ENCODE measurements around the gene WDR27.
"Not testable (repeated sequence)": the region's sequence is repeated elsewhere in the genome, so short reads cannot be mapped to it uniquely, and the experiment has no call there.

WDR27 gene

GRCh38 chr6:169434554-169434953 lies 267.3 kb downstream of the WDR27 start:
- DNase-seq (ENCODE audit: low read depth), result not testable (repeated sequence)

- no peak for DNase-seq (ENCODE audit: low read depth)
Observed at GRCh38 chr6:169429001-169429400, 272.8 kb downstream of the WDR27 start.

- DNase-seq (ENCODE audit: low read depth), result no peak
Observed at GRCh38 chr6:169428532-169428931, 273.3 kb downstream of the WDR27 start.

- DNase-seq (ENCODE audit: low read depth), result no peak
Observed at GRCh38 chr6:169427856-169428255, 274.0 kb downstream of the WDR27 start.

- DNase-seq (ENCODE audit: low read depth), result no peak
Observed at GRCh38 chr6:169426611-169427010, 275.2 kb downstream of the WDR27 start.

- no peak for DNase-seq (ENCODE audit: low read depth)
Observed at GRCh38 chr6:169425628-169426370, 276.0 kb downstream of the WDR27 start.

- DNase-seq (ENCODE audit: low read depth), result no peak
Observed at GRCh38 chr6:169424821-169425240, 277.0 kb downstream of the WDR27 start.

GRCh38 chr6:169424149-169424804 lies 277.6 kb downstream of the WDR27 start:
- DNase-seq (ENCODE audit: low read depth), result no peak

GRCh38 chr6:169421586-169422264 lies 280.1 kb downstream of the WDR27 start:
- no peak for DNase-seq (ENCODE audit: low read depth)

GRCh38 chr6:169420912-169421543 lies 280.8 kb downstream of the WDR27 start:
- DNase-seq (ENCODE audit: low read depth), result no peak

- no peak for DNase-seq (ENCODE audit: low read depth)
Observed at GRCh38 chr6:169417101-169417500, 284.7 kb downstream of the WDR27 start.

GRCh38 chr6:169416249-169416648 lies 285.6 kb downstream of the WDR27 start:
- no peak for DNase-seq (ENCODE audit: low read depth)

- no peak for DNase-seq (ENCODE audit: low read depth)
Observed at GRCh38 chr6:169415179-169415578, 286.6 kb downstream of the WDR27 start.

- no peak for DNase-seq (ENCODE audit: low read depth)
Observed at GRCh38 chr6:169411722-169412121, 290.1 kb downstream of the WDR27 start.

GRCh38 chr6:169411296-169411695 lies 290.5 kb downstream of the WDR27 start:
- no peak for DNase-seq (ENCODE audit: low read depth)

GRCh38 chr6:169409742-169410312 lies 292.0 kb downstream of the WDR27 start:
- DNase-seq (ENCODE audit: low read depth), result no peak

- no peak for DNase-seq (ENCODE audit: low read depth)
Observed at GRCh38 chr6:169407325-169407724, 294.5 kb downstream of the WDR27 start.
